AG04449 (cell line): ENCODE data around the gene GGCX.

Experiments used
- CTCF ChIA-PET: fragments of 350-600 bp; formaldehyde crosslinking; extraction: SDS; loops from one replicate; lab custom pipeline; 2021; ENCODE audit warnings: antibody characterized with exemption; lab: Yijun Ruan, JAX
- POLR2A ChIA-PET: fragments of 400-600, 350-600 bp; formaldehyde crosslinking; extraction: SDS; loops from one replicate; lab custom pipeline; 2020; ENCODE audit warnings: antibody characterized with exemption, inconsistent platforms; lab: Yijun Ruan, JAX
- DNase-seq: peaks from one replicate; pipeline ENCODE4 v3.0.0-alpha.2; 2010; ENCODE audit warnings: low read depth, low spot score
- H3K4me3 ChIP-seq: 2 replicates; pipeline ENCODE4 v1.5.1; 2011; ENCODE audit warnings: low read depth, mild to moderate bottlenecking, control low read depth, low read length
- CTCF ChIP-seq: IDR thresholded peaks from one replicate; pipeline ENCODE4 v1.5.1; 2011; ENCODE audit warnings: mild to moderate bottlenecking, moderate library complexity, low read length, control low read depth, inconsistent platforms; ENCODE audit not compliant: insufficient read depth; ENCODE audit errors: missing control alignments

GGCX gene

GRCh38 chr2:85579266-85579935 lies 18.1 kb upstream of the GGCX start:
- no peak overlapping the region for H3K4me3 ChIP-seq
- ChIA-PET POLR2A (no interaction called here), CTCF (interaction anchor here (1.0 to 1.1 kb wide), 2 partner anchors 15 to 160 kb away, joined by 3 read pairs; no protein-coding TSS in a partner anchor)
- TF ChIP-seq CTCF: no peak
- DNase-seq: no peak

GRCh38 chr2:85578243-85579180 lies 17.2 kb upstream of the GGCX start:
- ChIA-PET CTCF (interaction anchor here (1.0 to 1.2 kb wide), 2 partner anchors 16 to 17 kb away, joined by 3 to 4 read pairs; partner anchors contain the start of gene RNF181), POLR2A (no interaction called here)
- TF ChIP-seq CTCF: no peak
- no peak overlapping the region for H3K4me3 ChIP-seq
- DNase-seq: no peak

GRCh38 chr2:85577386-85578242 lies 16.3 kb upstream of the GGCX start, which contains the start of gene VAMP8:
Gene VAMP8 (plus strand): TSS chr2:85577586. CDS start chr2:85577647, 61 bp downstream.
- CTCF ChIA-PET: interaction anchor here (1.0 to 1.4 kb wide), 4 partner anchors 13 to 27 kb away, joined by 3 to 4 read pairs (median 3); partner anchors contain the start of gene RNF181
- no peak for DNase-seq
- H3K4me3 ChIP-seq: no peak within 1 kb of the TSS
- TF ChIP-seq CTCF: no peak
- POLR2A ChIA-PET: no interaction called here

GRCh38 chr2:85577063-85577385 lies 15.7 kb upstream of the GGCX start:
- CTCF ChIA-PET: interaction anchor here (1.1 to 1.4 kb wide), 2 partner anchors 14 to 26 kb away, joined by 3 read pairs; no protein-coding TSS in a partner anchor
- H3K4me3 ChIP-seq: no peak overlapping the region
- POLR2A ChIA-PET: interaction anchor here (0.7 kb wide), 1 partner anchor 651 kb away, joined by 6 read pairs; no protein-coding TSS in a partner anchor
- TF ChIP-seq CTCF: no peak
- DNase-seq: no peak

GRCh38 chr2:85575739-85576138 lies 14.4 kb upstream of the GGCX start:
- ChIA-PET POLR2A (no interaction called here), CTCF (no interaction called here)
- no peak for TF ChIP-seq CTCF
- DNase-seq: no peak
- H3K4me3 ChIP-seq: no peak overlapping the region
